OCI-LY1 (cell line): ENCODE results near the gene PLBD2.

Experiments used
- H2AFZ ChIP-seq: fragments of 200-600 bp; sonication (generic), shearing (Covaris generic); 2 replicates; pipeline ENCODE4 v1.6.0; 2014; ENCODE audit warnings: antibody characterized with exemption, mild to moderate bottlenecking, low read length
- H3F3A ChIP-seq: fragments of 200-600 bp; sonication (generic), shearing (Covaris generic); 2 replicates; pipeline ENCODE4 v1.6.0; 2014; ENCODE audit warnings: mild to moderate bottlenecking, antibody characterized with exemption, low read length, moderate library complexity; ENCODE audit not compliant: insufficient read depth
- H3K27ac ChIP-seq: fragments of 200-600 bp; sonication (generic); 2 replicates; pipeline ENCODE4 v1.5.1; 2014; ENCODE audit warnings: low read length, mixed run types, mild to moderate bottlenecking, low read depth; ENCODE audit not compliant: poor library complexity, severe bottlenecking
- H3K27me3 ChIP-seq: fragments of 200-600 bp; sonication (generic); 2 replicates; pipeline ENCODE4 v1.6.0; 2014; ENCODE audit warnings: antibody characterized with exemption, mild to moderate bottlenecking, low read length, moderate library complexity; ENCODE audit not compliant: insufficient read depth
- H3K36me3 ChIP-seq: fragments of 200-600 bp; sonication (generic); 2 replicates; pipeline ENCODE4 v1.6.1; 2014; ENCODE audit warnings: mild to moderate bottlenecking, antibody characterized with exemption, low read length, moderate library complexity, mixed read lengths; ENCODE audit not compliant: insufficient read depth
- H3K4me1 ChIP-seq: fragments of 200-600 bp; sonication (generic); 2 replicates; pipeline ENCODE4 v1.5.1; 2014; ENCODE audit warnings: mild to moderate bottlenecking, low read length, moderate library complexity; ENCODE audit not compliant: insufficient read depth, severe bottlenecking
- H3K4me2 ChIP-seq: fragments of 200-600 bp; sonication (generic), shearing (Covaris generic); 2 replicates; pipeline ENCODE4 v1.6.1; 2014; ENCODE audit warnings: low read length
- H3K4me3 ChIP-seq: fragments of 200-600 bp; sonication (generic); 2 replicates; pipeline ENCODE4 v1.5.1; 2014; ENCODE audit warnings: low read length, low read depth, mild to moderate bottlenecking, mixed read lengths; ENCODE audit not compliant: poor library complexity, severe bottlenecking
- H3K79me2 ChIP-seq: fragments of 200-600 bp; shearing (Covaris generic); 2 replicates; pipeline ENCODE4 v1.6.1; 2016; ENCODE audit warnings: mixed run types, low read length, mixed read lengths; ENCODE audit not compliant: insufficient read depth
- H3K9ac ChIP-seq: fragments of 200-600 bp; sonication (generic), shearing (Covaris generic); 2 replicates; pipeline ENCODE4 v1.6.1; 2014; ENCODE audit warnings: mild to moderate bottlenecking, low read length, mixed read lengths
- H3K9me2 ChIP-seq: fragments of 200-600 bp; sonication (generic), shearing (Covaris generic); 2 replicates; pipeline ENCODE4 v1.6.1; 2014; ENCODE audit warnings: low read depth, mild to moderate bottlenecking, low read length, mixed read lengths
- H3K9me3 ChIP-seq: fragments of 200-600 bp; shearing (Covaris generic); 2 replicates; pipeline ENCODE4 v1.6.1; 2014; ENCODE audit warnings: low read length, mixed read lengths
- H4K20me1 ChIP-seq: fragments of 200-600 bp; sonication (generic), shearing (Covaris generic); 2 replicates; pipeline ENCODE4 v1.6.0; 2016; ENCODE audit warnings: mild to moderate bottlenecking, low read length; ENCODE audit not compliant: insufficient read depth
- CTCF ChIP-seq: fragments of 200-600 bp; sonication (generic), shearing (Covaris generic); IDR thresholded peaks from 2 replicates; pipeline ENCODE4 v1.5.1; 2017; ENCODE audit warnings: mild to moderate bottlenecking, antibody characterized with exemption, low read length, moderate library complexity, mixed read lengths
- EZH2 ChIP-seq: fragments of 200-600 bp; sonication (generic), shearing (Covaris generic); IDR thresholded peaks from 2 replicates; pipeline ENCODE4 v1.8.0; 2017; ENCODE audit warnings: borderline replicate concordance, mixed run types, mild to moderate bottlenecking, antibody characterized with exemption, low read length, moderate library complexity, mixed read lengths

Gene PLBD2

GRCh38 chr12:113330505-113330904 is 27.9 kb upstream of the PLBD2 start:
- Histone ChIP-seq H4K20me1 (no peaks in the 10 kb centered on the region), H3K9ac (no peak overlapping the region), H3F3A (no peaks in the 10 kb centered on the region), H3K4me2 (no peak overlapping the region), H3K36me3 (peaks cover 36% of the 10 kb centered on the region; the same call in 1 of the 2 replicates), H3K9me2 (no peaks in the 10 kb centered on the region), H3K27me3 (no peaks in the 10 kb centered on the region), H3K4me1 (peaks cover 29% of the 10 kb centered on the region), H3K79me2 (no peaks in the 10 kb centered on the region), H2AFZ (no peak overlapping the region), H3K9me3 (no peaks in the 10 kb centered on the region), H3K4me3 (no peak overlapping the region), H3K27ac (no peak overlapping the region)
- TF ChIP-seq EZH2 (no peak), CTCF (no peak)

DNA sequence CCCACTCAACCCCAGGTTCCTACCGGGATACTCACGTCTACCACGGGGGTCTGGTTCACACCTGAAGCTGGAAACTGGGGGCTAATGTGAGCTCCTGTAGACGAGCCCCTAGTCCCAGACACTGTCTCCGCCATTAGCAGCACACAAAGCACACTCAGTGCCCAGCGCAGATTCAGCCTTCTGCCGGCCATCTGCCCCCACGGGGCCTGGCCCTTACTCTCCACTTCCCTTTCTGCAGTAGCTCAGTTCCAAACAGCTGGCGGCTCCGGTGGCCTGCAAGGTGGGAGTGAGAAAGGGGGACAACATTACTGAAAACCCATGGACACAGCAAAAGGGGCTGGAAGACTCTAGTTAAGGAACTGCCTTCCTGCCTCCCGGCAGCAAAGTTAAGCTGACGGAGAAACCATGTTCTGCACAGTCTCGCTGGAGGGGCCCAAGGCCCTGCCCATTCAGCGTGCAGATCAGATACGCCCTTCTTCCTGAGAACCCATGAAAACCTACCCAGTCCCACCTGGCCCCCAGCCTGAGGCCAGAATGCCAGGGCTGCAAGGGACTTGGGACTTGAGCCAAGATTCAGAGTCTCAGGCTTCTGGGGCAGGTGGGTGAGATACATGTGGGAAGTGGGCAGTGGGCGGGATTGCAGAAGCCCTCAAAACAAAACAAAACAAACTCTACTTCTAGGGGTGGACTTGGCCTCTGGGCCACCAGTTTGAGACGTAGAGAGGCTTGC is 25.5 kb upstream of the PLBD2 start:
- no peaks in the 10 kb centered on the region for H3K27me3 ChIP-seq
- no peaks in the 10 kb centered on the region for H3F3A ChIP-seq
- H3K9me2 ChIP-seq, result no peaks in the 10 kb centered on the region
- peak overlapping the region; percentile 84; the same call in 1 of the 2 replicates for H3K9ac ChIP-seq
- no peaks in the 10 kb centered on the region for H3K9me3 ChIP-seq
- H3K4me3 ChIP-seq, result peak overlapping the region; percentile 89
- no peaks in the 10 kb centered on the region for H4K20me1 ChIP-seq
- peak overlapping the region; percentile 54 for H3K27ac ChIP-seq
- H2AFZ ChIP-seq, result no peak overlapping the region
- TF ChIP-seq CTCF (no peak), EZH2 (no peak)
- no peaks in the 10 kb centered on the region for H3K79me2 ChIP-seq
- H3K4me2 ChIP-seq, result peak overlapping the region; percentile 92
- H3K4me1 ChIP-seq, result peaks cover 29% of the 10 kb centered on the region
- H3K36me3 ChIP-seq, result peaks cover 33% of the 10 kb centered on the region; the same call in 1 of the 2 replicates

GRCh38 chr12:113333418-113333750 is 25.0 kb upstream of the PLBD2 start:
- TF ChIP-seq CTCF (no peak), EZH2 (no peak)
- H3K9me3 ChIP-seq, result no peaks in the 10 kb centered on the region
- peaks cover 29% of the 10 kb centered on the region for H3K4me1 ChIP-seq
- H3K79me2 ChIP-seq, result no peaks in the 10 kb centered on the region
- peak overlapping the region; percentile 92 for H3K4me2 ChIP-seq
- H3K9me2 ChIP-seq, result no peaks in the 10 kb centered on the region
- peak overlapping the region; percentile 54 for H3K27ac ChIP-seq
- H3K4me3 ChIP-seq, result peak overlapping the region; percentile 89
- peak overlapping the region; percentile 84; the same call in 1 of the 2 replicates for H3K9ac ChIP-seq
- H3K36me3 ChIP-seq, result peaks cover 29% of the 10 kb centered on the region; the same call in 1 of the 2 replicates
- H3F3A ChIP-seq, result no peaks in the 10 kb centered on the region
- no peaks in the 10 kb centered on the region for H4K20me1 ChIP-seq
- no peaks in the 10 kb centered on the region for H3K27me3 ChIP-seq
- no peak overlapping the region for H2AFZ ChIP-seq
